H1 (cell line): ENCODE data around the gene MEF2A.

Experiments used
- ATF2 ChIP-seq: IDR thresholded peaks from 2 replicates; pipeline ENCODE4 v1.6.1; 2012; ENCODE audit warnings: low read length, inconsistent platforms
- CTCF ChIP-seq, 3 experiments: IDR thresholded peaks; 1 replicate in 2 of 3; 2 replicates in 1 of 3; pipeline versions ENCODE4 v1.5.1 to v1.6.1; 2011; ENCODE audit warnings: low read length in 3 of 3, mild to moderate bottlenecking in 3 of 3, inconsistent platforms in 2 of 3, low read depth in 1 of 3, moderate library complexity in 1 of 3; ENCODE audit not compliant: insufficient read depth in 1 of 3; ENCODE audit errors: control extremely low read depth in 1 of 3
- EP300 ChIP-seq, 2 experiments: IDR thresholded peaks; 1 replicate in 1 of 2; 2 replicates in 1 of 2; pipeline ENCODE4 v1.6.1; 2011 to 2012; ENCODE audit warnings: low read depth in 2 of 2, low read length in 2 of 2, mild to moderate bottlenecking in 2 of 2, borderline replicate concordance in 1 of 2, inconsistent platforms in 1 of 2, moderate library complexity in 1 of 2
- POLR2A ChIP-seq, 2 experiments: IDR thresholded peaks; 1 replicate in 1 of 2; 2 replicates in 1 of 2; pipeline ENCODE4 v1.6.1; 2011; ENCODE audit warnings: low read depth in 2 of 2, low read length in 2 of 2, mild to moderate bottlenecking in 2 of 2; ENCODE audit errors: control extremely low read depth in 1 of 2
- TEAD4 ChIP-seq: IDR thresholded peaks from 2 replicates; pipeline ENCODE4 v1.6.1; 2012; ENCODE audit warnings: low read depth, low read length, inconsistent platforms, mixed read lengths

GRCh38 chr15:99709243-99709986, 143.6 kb downstream of the MEF2A start:
- TF ChIP-seq CTCF (IDR thresholded peaks at IDR 0.05; ENCODE audit: control extremely low read depth in 1 of 3, insufficient read depth in 1 of 3, low read depth in 1 of 3, low read length in 3 of 3) (no peak), TEAD4 (no peak), ATF2 (no peak), EP300 (IDR thresholded peaks at IDR 0.05; ENCODE audit: borderline replicate concordance in 1 of 2, low read depth in 2 of 2, low read length in 2 of 2) (no peak), POLR2A (IDR thresholded peaks at IDR 0.05; ENCODE audit: control extremely low read depth in 1 of 2, low read depth in 2 of 2, low read length in 2 of 2) (no peak)
